HPDE6-E6E7 (cell line): ENCODE data around the gene NOXA1.

Experiments used
- DNase-seq: peaks from one replicate; pipeline ENCODE4 v3.0.0; 2011; ENCODE audit warnings: missing footprints; ENCODE audit errors: extremely low spot score

NOXA1 gene

GRCh38 chr9:137452761-137453642 lies 29.8 kb downstream of the NOXA1 start:
- no peak for DNase-seq

GRCh38 chr9:137453643-137454081 lies 30.5 kb downstream of the NOXA1 start:
- no peak for DNase-seq

DNA sequence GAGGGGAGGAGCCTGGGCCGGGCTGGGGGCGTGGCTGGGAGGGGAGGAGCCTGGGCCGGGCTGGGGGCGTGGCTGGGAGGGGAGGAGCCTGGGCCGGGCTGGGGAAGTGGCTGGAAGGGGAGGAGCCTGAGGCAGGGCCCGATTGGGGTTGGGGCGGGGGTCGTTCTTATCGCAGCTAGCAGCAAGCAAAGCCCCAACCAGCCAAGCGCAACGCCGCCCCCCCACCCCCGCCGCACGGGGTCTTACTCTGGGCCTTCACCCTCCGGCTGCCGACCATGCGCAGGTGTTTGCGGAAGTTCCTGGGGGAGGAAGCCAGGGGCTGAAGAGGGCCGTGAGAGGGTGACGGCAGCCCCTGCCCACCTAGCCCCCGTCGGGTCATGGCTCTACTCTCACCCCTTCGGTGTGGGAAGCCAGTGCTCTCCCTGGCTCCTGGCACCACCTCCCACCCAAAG lies 31.0 kb downstream of the NOXA1 start:
- DNase-seq = no peak

- no peak for DNase-seq
Measured at GRCh38 chr9:137454597-137455358, 31.6 kb downstream of the NOXA1 start.

DNA sequence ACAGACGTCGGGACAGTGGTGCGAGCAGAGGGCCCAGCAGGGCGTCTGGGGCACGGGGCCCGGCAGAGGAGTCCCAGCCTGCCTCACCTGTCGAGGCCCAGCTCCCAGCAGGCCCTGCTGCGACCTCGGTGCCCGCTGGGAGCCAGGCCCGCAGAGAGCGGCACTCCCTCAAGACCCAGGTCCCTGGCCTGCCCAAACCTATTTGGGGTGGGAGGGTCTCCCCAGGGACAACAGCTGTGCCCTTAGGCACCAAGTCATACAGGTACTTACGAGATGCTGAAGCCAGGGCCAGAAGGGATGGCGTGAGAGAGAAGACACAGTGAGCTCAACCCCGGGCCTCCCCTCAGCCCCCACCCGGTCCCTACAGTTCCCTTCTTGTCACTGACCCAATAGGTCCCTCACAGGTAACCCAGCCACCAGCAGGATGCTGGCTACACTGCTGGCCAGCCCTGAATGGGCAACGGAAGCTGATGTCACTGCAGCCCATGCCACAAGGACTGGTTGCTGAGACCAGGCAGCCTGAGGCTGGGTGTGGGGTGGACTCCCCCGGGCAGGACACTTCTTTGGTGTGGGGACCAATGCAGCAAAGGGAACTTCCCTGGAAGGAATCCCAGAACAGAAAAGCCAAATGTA lies 32.3 kb downstream of the NOXA1 start:
- DNase-seq = no peak

DNA sequence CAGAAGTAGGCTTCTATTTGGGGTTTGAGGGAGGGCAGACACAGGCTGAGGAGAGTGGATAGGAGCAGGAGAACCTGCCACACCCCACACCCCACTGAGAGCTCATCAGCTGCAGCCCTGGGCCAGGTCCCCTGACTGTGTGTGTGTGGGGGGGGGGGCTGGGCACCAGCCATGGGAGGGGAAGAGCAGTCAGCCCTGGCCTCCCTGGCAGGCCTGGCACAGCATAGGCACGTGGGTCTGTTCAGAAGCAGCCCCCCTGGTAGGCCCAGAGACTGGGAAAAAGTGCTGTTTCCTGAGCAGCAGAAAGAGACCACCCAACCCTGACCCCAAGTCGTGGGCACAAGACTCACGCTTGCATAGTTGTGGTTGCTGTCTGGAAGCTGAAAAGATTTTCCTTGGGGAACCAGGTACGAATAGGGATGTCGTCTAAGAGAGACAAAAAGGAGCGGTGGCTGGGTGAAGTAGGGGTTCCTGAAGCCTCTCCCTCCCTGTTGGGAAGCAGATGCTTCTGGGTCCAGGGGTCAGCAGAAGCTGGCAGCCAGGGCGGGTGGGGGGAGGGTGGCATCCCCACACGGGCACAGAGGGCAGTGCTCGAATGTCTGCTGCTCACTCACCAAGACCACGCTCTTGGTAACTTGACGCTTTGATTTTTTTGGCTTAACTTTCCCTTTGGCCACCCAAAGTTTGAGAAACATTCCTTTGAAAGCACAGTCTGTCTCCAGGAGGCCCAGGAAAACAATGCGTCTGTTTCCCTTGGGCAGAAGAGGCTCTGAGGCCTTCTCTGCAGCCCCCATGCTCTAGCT lies 33.1 kb downstream of the NOXA1 start:
- DNase-seq = no peak

GRCh38 chr9:137456864-137457405 lies 33.7 kb downstream of the NOXA1 start:
- DNase-seq = no peak

DNA sequence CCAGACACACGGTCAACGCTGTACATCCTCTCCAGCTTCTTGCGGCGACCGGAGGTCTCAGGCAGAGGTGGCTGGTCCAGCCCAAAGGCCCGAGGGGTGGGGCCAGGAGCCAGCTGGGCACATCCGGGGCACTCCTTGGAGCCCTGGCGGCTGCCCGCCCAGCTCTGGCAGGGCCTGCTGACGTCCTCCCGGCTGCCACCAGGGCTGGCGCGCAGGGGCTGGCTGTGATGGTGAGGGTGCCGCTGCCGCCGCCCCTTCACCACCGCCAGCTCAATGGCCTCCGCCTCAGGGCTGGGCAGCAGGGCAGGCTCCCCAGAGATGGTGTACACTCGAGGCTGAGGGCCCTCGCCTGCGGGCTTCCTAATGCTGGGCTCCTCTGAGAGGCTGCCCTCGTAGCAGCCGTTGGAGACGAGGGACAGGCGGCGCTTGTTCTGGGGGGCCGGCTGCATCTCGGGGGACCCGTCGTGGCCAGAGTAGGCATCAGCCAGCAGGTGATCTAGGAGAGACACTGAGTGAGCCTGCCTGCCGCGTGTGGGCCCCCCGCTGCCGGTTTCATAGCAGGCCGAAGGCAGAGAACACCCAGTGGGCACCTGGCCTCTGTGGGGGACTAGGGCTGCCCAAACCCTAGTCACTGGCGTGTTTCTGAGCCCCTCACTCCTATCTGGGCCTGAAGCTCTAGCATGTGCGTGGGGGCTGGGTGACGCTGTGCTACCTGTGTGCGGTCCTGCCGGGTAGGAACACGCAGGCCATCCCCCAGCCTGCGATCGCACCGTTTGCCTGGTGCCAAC lies 34.4 kb downstream of the NOXA1 start:
- no peak for DNase-seq

- DNase-seq = no peak
Measured at GRCh38 chr9:137458194-137459151, 35.3 kb downstream of the NOXA1 start.

DNA sequence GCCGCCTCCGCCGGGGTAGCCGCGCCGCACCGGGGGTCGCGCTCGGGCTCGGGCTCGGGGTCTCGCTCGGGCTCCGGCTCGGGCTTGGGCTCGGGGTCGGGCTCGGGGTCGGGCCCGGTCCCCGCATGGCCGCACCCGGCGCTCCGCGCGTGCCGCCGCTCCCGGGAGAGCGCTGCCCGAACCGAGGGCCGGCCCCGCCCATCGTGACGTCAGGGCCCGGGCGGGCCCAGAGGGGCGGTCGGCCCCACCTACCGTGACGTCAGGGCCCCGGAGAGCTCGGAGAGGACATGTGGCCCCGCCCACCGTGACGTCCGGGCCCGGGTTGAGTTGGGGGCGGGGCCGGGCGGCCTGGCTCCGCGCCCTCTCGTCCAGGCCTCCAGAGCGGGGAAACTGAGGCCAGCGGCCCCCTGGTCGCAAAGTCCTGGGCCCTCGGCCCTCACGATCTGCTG lies 36.0 kb downstream of the NOXA1 start, which contains the start of gene NSMF:
Gene NSMF, minus strand, starts transcription at position 183 of the 449 bp plus-strand sequence. CDS start 232 bp downstream, outside the sequence.
- DNase-seq = peak; percentile 100

DNA sequence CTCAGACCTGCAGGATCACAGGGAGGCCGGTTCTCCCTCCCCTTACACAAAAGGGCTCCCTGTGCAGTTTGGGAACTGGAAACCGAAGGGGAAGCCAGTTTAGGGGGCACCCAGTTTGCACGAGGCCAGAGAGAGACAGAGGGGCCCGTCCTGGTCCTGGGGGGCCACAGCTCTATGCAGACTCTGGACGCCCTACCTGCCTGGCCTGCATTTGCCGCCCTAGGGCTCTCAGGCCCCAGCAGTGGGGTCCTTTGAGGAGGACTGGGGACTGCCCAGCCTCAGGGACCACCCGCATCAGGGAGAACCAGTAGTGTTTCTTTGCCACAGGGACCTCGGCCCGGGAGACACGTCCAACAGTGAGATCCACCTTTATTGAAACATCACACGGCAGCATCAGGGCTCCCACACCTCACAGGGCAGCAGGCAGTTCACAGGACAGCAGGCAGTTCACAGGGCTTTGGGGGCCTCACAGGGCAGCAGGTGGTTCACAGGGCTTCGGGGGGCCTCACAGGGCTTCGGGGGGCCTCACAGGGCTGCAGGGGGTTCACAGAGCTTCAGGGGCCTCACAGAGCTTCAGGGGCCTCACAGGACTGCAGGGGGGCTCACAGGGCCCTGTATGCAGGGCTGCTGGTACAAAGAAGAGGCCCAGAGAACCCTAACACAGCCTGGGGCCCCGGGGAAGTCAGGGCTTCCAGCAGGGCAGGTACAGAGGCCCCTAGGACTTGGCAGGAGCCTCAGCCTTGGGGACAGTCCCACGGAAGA lies 36.6 kb downstream of the NOXA1 start:
- DNase-seq = no peak

DNA sequence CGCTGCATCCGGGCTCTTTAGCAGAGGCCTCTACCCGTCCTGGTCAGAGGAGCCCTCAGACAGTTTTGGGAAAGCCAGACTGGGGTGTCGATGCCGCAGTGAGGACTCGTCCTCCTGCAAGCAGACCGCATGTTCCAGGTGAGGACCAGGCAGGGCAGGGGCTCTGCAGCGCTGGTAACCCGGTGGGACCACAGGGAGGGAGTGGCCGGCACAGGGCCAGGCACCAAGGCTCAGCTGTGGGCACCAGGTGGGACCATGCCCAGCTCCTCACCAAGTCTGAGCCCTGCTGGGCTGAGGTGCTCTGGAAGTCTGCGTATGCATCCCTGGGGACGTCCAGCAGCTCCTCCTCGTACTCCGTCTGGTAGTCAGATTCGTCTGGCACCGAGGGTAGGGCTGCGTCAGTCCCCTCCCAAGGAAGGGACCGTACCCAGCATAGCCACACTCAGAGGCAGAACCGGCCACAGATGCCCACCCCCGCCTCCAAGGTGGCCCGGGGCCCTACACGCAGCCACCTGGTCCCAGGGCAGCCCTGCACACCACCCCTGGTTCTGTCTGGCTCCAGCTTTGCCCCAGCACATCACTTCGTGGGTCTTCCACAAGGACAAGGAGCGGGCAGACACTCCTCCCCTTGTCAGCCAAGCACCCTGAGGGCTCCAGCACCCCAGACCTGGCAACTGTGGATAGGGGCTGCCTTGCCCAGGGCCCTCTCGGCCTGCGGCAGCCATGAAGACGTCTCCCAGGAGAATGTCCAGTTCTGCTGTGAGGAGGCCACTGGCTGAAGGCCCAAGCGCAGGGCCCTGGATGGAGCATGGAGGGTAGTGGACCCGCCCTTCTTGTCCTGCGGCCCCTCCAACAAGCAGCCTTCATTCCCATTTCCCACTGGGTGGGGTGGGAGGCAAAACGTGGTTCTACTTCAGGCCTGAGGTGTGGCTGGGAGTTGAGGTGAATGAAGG lies 37.4 kb downstream of the NOXA1 start:
- no peak for DNase-seq

- no peak for DNase-seq
Measured at GRCh38 chr9:137461316-137461662, 38.1 kb downstream of the NOXA1 start.

- no peak for DNase-seq
Measured at GRCh38 chr9:137461663-137462395, 38.6 kb downstream of the NOXA1 start.

- DNase-seq = no peak
Measured at GRCh38 chr9:137462396-137462985, 39.3 kb downstream of the NOXA1 start.
